Thoracic aorta (tissue), 2 donors: ENCODE measurements around the gene UFC1. TPM values are rescaled to one million over a fixed set of nuclear protein-coding genes. Genes with fewer than 3 reads are reported as not detected.

Source experiments
- ATAC-seq: fragments of 150-250 bp; one replicate; pipeline ENCODE4 v1.8.0; 2017; ENCODE audit warnings: low read depth; ENCODE audit not compliant: insufficient number of reproducible peaks, low FRiP score
- DNase-seq: peaks from one replicate; pipeline ENCODE4 v3.0.0-alpha.2; 2020; ENCODE audit warnings: low spot score
- H3K27ac ChIP-seq, 2 donors: fragments of 200-600 bp; sonication (generic); 1 replicate in 1 of 2; 2 replicates in 1 of 2; pipeline ENCODE4 v1.5.1; 2016; ENCODE audit warnings: mild to moderate bottlenecking in 2 of 2, moderate library complexity in 2 of 2
- H3K27me3 ChIP-seq: fragments of 200-600 bp; sonication (generic); replicated peaks from 2 replicates; pipeline ENCODE4 v1.6.0; 2016; ENCODE audit warnings: mild to moderate bottlenecking; ENCODE audit not compliant: insufficient read depth
- H3K36me3 ChIP-seq: fragments of 200-600 bp; sonication (generic); one replicate; pipeline ENCODE4 v1.5.1; 2016
- H3K4me1 ChIP-seq, 2 donors: fragments of 200-600 bp; sonication (generic); 1 replicate in 1 of 2; 2 replicates in 1 of 2; pipeline versions ENCODE4 v1.5.1 to v1.6.0; 2016; ENCODE audit warnings: low read depth in 2 of 2, mild to moderate bottlenecking in 1 of 2; ENCODE audit not compliant: control insufficient read depth in 1 of 2
- H3K4me3 ChIP-seq: fragments of 200-600 bp; sonication (generic); 2 replicates; pipeline ENCODE4 v1.5.1; 2016; ENCODE audit warnings: mild to moderate bottlenecking
- H3K9me3 ChIP-seq: fragments of 200-600 bp; sonication (generic); 2 replicates; pipeline ENCODE4 v1.5.1; 2016
- CTCF ChIP-seq: fragments of 200-600 bp; sonication (generic); IDR thresholded peaks from one replicate; pipeline ENCODE4 v1.5.1; 2019; ENCODE audit warnings: antibody characterized with exemption
- total RNA-seq, 2 donors: library from RNA; depleted of rRNA; stranded (reverse); fragments of >200 nt; gene quantifications; one replicate each; pipeline versions ENCODE4 v1.1.0 to v1.2.3, GENCODE V29; 2016

Gene UFC1
- total RNA-seq, 2 donors from 2014 or later = 54.2 to 73.9 TPM

GRCh38 chr1:161161652-161162051, 7.9 kb downstream of the UFC1 start:
- Histone ChIP-seq H3K9me3 (no peaks in the 10 kb centered on the region), H3K27ac (no peak overlapping the region), H3K4me3 (no peak overlapping the region), H3K36me3 (peaks cover 7% of the 10 kb centered on the region), H3K4me1 (peaks cover 23 to 38% of the 10 kb centered on the region in 2 donors), H3K27me3 (no peaks in the 10 kb centered on the region)
- ATAC-seq = no peak
- no peak for TF ChIP-seq CTCF
- DNase-seq = no peak

GRCh38 chr1:161162052-161162451, 8.3 kb downstream of the UFC1 start:
- TF ChIP-seq CTCF = no peak
- no peak for ATAC-seq
- no peaks in the 10 kb centered on the region for H3K9me3 ChIP-seq
- H3K4me1 ChIP-seq = peaks cover 26 to 42% of the 10 kb centered on the region in 2 donors
- H3K4me3 ChIP-seq = no peak overlapping the region
- no peaks in the 10 kb centered on the region for H3K27me3 ChIP-seq
- no peak overlapping the region for H3K27ac ChIP-seq
- DNase-seq = no peak
- peaks cover 7% of the 10 kb centered on the region for H3K36me3 ChIP-seq

GRCh38 chr1:161162806-161163205, 9.0 kb downstream of the UFC1 start:
- Histone ChIP-seq H3K4me1 (peaks cover 29 to 50% of the 10 kb centered on the region in 2 donors), H3K27ac (no peak overlapping the region), H3K9me3 (no peaks in the 10 kb centered on the region), H3K4me3 (no peak overlapping the region), H3K36me3 (peaks cover 7% of the 10 kb centered on the region), H3K27me3 (no peaks in the 10 kb centered on the region)
- ATAC-seq = no peak
- TF ChIP-seq CTCF = no peak
- DNase-seq = no peak

GRCh38 chr1:161163793-161164192, 10.0 kb downstream of the UFC1 start:
- Histone ChIP-seq H3K9me3 (no peaks in the 10 kb centered on the region), H3K27ac (no peak overlapping the region), H3K4me3 (no peak overlapping the region), H3K4me1 (peaks cover 29 to 49% of the 10 kb centered on the region in 2 donors), H3K27me3 (no peaks in the 10 kb centered on the region), H3K36me3 (peaks cover 3% of the 10 kb centered on the region)
- DNase-seq (no peak), ATAC-seq (no peak)
- TF ChIP-seq CTCF = no peak

- Histone ChIP-seq H3K4me3 (peak overlapping the region; percentile 75), H3K36me3 (peaks cover 7% of the 10 kb centered on the region), H3K4me1 (peaks cover 27 to 43% of the 10 kb centered on the region in 2 donors), H3K27ac (peak overlapping the region; percentile 89), H3K27me3 (no peaks in the 10 kb centered on the region), H3K9me3 (no peaks in the 10 kb centered on the region)
- DNase-seq = no peak
- no peak for ATAC-seq
- no peak for TF ChIP-seq CTCF
These were observed 11.3 kb downstream of the UFC1 start for GRCh38 chr1:161164901-161165610.
